T-helper 2 cell treated with Interferon-gamma antibody and Interleukin-4, amounts not matched to agents 5 μg/mL and 100 μg/mL, for 36 hours (primary cell): ENCODE results near the gene PRSS33.

ENCODE experiments used
- DNase-seq: peaks from one replicate; pipeline ENCODE4 v3.0.0; 2021; ENCODE audit warnings: low spot score
- H3K27ac Mint-ChIP-seq: one replicate; pipeline ENCODE4 v1.8.0; 2021; ENCODE audit warnings: mild to moderate bottlenecking, mixed read lengths
- H3K27me3 Mint-ChIP-seq: one replicate; pipeline ENCODE4 v1.8.0; 2021; ENCODE audit warnings: low read depth, mixed read lengths
- H3K36me3 Mint-ChIP-seq: one replicate; pipeline ENCODE4 v1.8.0; 2021; ENCODE audit warnings: low read depth, mixed read lengths
- H3K4me1 Mint-ChIP-seq: one replicate; pipeline ENCODE4 v1.8.0; 2021; ENCODE audit warnings: low read depth, mixed read lengths
- H3K4me3 Mint-ChIP-seq: one replicate; pipeline ENCODE4 v1.8.0; 2022; ENCODE audit warnings: mild to moderate bottlenecking, moderate library complexity, mixed read lengths
- H3K9me3 Mint-ChIP-seq: one replicate; pipeline ENCODE4 v1.8.0; 2021; ENCODE audit warnings: mixed read lengths

Gene PRSS33

GRCh38 chr16:2816751-2817339 is 29.5 kb upstream of the PRSS33 start, which contains the start of gene PRSS21:
PRSS21 (plus strand) TSS chr16:2817237; CDS start chr16:2817269, 32 bp downstream.
- no peak within 1 kb of the TSS for H3K27ac Mint-ChIP-seq
- H3K4me3 Mint-ChIP-seq: no peak within 1 kb of the TSS
- H3K9me3 Mint-ChIP-seq: no peaks in the 10 kb centered on the region
- DNase-seq: no peak
- H3K36me3 Mint-ChIP-seq: no peaks in the 10 kb centered on the region
- no peaks in the 10 kb centered on the region for H3K27me3 Mint-ChIP-seq
- H3K4me1 Mint-ChIP-seq: no peaks in the 10 kb centered on the region

- Mint-ChIP-seq H3K27ac (no peak overlapping the region), H3K9me3 (no peaks in the 10 kb centered on the region), H3K4me1 (no peaks in the 10 kb centered on the region), H3K36me3 (no peaks in the 10 kb centered on the region), H3K4me3 (no peak overlapping the region), H3K27me3 (peaks cover under 1% of the 10 kb centered on the region)
- no peak for DNase-seq
Observed at GRCh38 chr16:2815299-2815771, 28.0 kb upstream of the PRSS33 start.

- Mint-ChIP-seq H3K36me3 (no peaks in the 10 kb centered on the region), H3K4me3 (no peak overlapping the region), H3K9me3 (no peaks in the 10 kb centered on the region), H3K4me1 (no peaks in the 10 kb centered on the region), H3K27ac (no peak overlapping the region), H3K27me3 (peaks cover 4% of the 10 kb centered on the region)
- no peak for DNase-seq
Observed at GRCh38 chr16:2814551-2815298, 27.4 kb upstream of the PRSS33 start.

GRCh38 chr16:2813771-2814221 is 26.4 kb upstream of the PRSS33 start:
- no peaks in the 10 kb centered on the region for H3K4me1 Mint-ChIP-seq
- H3K27me3 Mint-ChIP-seq: peaks cover 6% of the 10 kb centered on the region
- H3K4me3 Mint-ChIP-seq: no peak overlapping the region
- H3K36me3 Mint-ChIP-seq: no peaks in the 10 kb centered on the region
- H3K27ac Mint-ChIP-seq: no peak overlapping the region
- H3K9me3 Mint-ChIP-seq: no peaks in the 10 kb centered on the region
- no peak for DNase-seq

GRCh38 chr16:2811703-2812471 is 24.5 kb upstream of the PRSS33 start:
- Mint-ChIP-seq H3K4me1 (no peaks in the 10 kb centered on the region), H3K4me3 (no peak overlapping the region), H3K9me3 (no peaks in the 10 kb centered on the region), H3K27me3 (peaks cover 7% of the 10 kb centered on the region), H3K36me3 (no peaks in the 10 kb centered on the region), H3K27ac (no peak overlapping the region)
- DNase-seq: no peak

DNA sequence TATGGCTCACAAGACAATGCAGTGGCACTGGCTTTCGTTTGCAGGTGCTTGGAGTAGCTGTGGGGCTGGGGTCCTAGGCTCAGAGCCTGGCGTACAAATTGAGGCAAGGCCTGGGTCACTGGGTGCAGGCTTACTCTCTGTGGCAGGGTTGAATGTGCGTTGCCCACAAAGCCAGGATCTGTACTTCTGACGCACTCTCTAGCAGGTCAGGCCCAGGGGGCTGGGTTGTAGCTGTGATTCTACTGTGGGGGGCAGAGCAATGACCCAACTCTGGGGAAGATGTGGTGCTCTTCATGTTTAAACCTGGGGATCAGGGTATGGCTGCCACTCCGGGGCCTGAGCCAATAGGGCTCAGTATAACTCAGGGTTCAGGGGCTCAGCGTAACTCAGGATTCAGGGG is 23.3 kb upstream of the PRSS33 start:
- H3K36me3 Mint-ChIP-seq: no peaks in the 10 kb centered on the region
- DNase-seq: no peak
- no peaks in the 10 kb centered on the region for H3K9me3 Mint-ChIP-seq
- no peak overlapping the region for H3K27ac Mint-ChIP-seq
- no peak overlapping the region for H3K4me3 Mint-ChIP-seq
- peaks cover 9% of the 10 kb centered on the region for H3K27me3 Mint-ChIP-seq
- no peaks in the 10 kb centered on the region for H3K4me1 Mint-ChIP-seq

- Mint-ChIP-seq H3K27me3 (peaks cover 9% of the 10 kb centered on the region), H3K4me1 (no peaks in the 10 kb centered on the region), H3K9me3 (peaks cover 2% of the 10 kb centered on the region), H3K36me3 (no peaks in the 10 kb centered on the region), H3K27ac (no peak overlapping the region), H3K4me3 (no peak overlapping the region)
- no peak for DNase-seq
Observed at GRCh38 chr16:2809149-2809760, 21.9 kb upstream of the PRSS33 start.

DNA sequence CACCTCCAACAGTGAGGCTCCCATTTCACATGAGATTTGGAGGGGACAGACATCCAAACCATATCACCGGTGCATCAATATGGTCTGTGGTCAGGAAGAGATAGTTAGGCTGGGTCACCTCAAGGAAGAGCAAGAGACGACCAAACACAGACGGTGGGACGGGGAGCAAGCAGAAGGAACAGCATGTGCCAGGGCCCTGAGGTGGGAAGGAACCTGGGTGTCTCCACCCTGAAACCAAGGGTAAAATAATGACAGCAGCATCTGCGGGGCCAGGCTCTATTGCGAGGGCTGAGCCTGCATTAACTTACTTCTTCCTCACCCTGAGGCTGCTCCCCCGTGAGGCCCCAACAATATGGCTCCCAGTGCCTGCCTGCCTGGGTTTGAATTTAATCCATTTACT is 20.8 kb upstream of the PRSS33 start:
- DNase-seq: no peak
- H3K4me1 Mint-ChIP-seq: no peaks in the 10 kb centered on the region
- peaks cover 7% of the 10 kb centered on the region for H3K9me3 Mint-ChIP-seq
- peaks cover 9% of the 10 kb centered on the region for H3K27me3 Mint-ChIP-seq
- no peaks in the 10 kb centered on the region for H3K36me3 Mint-ChIP-seq
- no peak overlapping the region for H3K4me3 Mint-ChIP-seq
- no peak overlapping the region for H3K27ac Mint-ChIP-seq

GRCh38 chr16:2806286-2806685 is 18.9 kb upstream of the PRSS33 start:
- Mint-ChIP-seq H3K27me3 (peaks cover 9% of the 10 kb centered on the region), H3K4me3 (no peak overlapping the region), H3K27ac (no peak overlapping the region), H3K4me1 (no peaks in the 10 kb centered on the region), H3K9me3 (peaks cover 7% of the 10 kb centered on the region), H3K36me3 (no peaks in the 10 kb centered on the region)
- DNase-seq: no peak

- no peaks in the 10 kb centered on the region for H3K4me1 Mint-ChIP-seq
- H3K4me3 Mint-ChIP-seq: no peak overlapping the region
- DNase-seq: no peak
- peaks cover 7% of the 10 kb centered on the region for H3K9me3 Mint-ChIP-seq
- no peaks in the 10 kb centered on the region for H3K36me3 Mint-ChIP-seq
- H3K27ac Mint-ChIP-seq: no peak overlapping the region
- H3K27me3 Mint-ChIP-seq: peaks cover 4% of the 10 kb centered on the region
Observed at GRCh38 chr16:2804728-2805127, 17.4 kb upstream of the PRSS33 start.

DNA sequence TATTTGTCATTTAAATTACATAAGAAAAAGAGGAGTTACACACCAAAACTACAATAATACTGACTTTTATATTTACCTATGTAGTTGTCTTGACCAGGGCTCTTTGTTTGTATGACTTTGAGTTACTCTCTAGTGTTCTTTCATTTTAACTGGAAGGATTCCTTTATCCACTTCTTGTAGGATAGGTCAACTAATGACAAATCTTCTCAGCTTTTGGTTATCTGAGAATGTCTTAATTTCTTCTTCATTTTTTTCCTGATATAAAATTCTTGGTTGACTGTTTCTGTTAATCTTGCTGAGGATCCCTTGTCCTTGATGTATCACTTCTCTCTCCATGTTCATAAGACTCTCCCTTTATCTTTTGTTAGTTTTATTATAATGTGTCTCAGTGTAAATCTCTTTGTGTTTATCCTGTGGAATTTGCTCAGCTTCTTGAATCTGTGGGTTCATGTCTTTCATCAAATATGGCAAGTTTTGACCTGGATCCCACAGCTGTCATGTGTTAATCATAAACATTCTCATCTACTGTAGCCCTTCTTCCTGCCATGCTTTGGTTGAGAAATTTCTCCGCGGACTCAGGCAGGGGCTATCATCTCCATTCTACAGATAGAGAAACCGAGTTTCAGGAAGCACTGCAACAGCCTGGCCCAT is 16.3 kb upstream of the PRSS33 start:
- H3K27me3 Mint-ChIP-seq: peaks cover 2% of the 10 kb centered on the region
- H3K36me3 Mint-ChIP-seq: no peaks in the 10 kb centered on the region
- H3K9me3 Mint-ChIP-seq: peaks cover 7% of the 10 kb centered on the region
- H3K4me3 Mint-ChIP-seq: no peak overlapping the region
- H3K27ac Mint-ChIP-seq: no peak overlapping the region
- no peaks in the 10 kb centered on the region for H3K4me1 Mint-ChIP-seq
- DNase-seq: no peak

- Mint-ChIP-seq H3K27me3 (no peaks in the 10 kb centered on the region), H3K4me1 (no peaks in the 10 kb centered on the region), H3K36me3 (no peaks in the 10 kb centered on the region), H3K9me3 (peaks cover 7% of the 10 kb centered on the region), H3K27ac (no peak overlapping the region), H3K4me3 (no peak overlapping the region)
- no peak for DNase-seq
Observed at GRCh38 chr16:2799859-2800226, 12.5 kb upstream of the PRSS33 start.

DNA sequence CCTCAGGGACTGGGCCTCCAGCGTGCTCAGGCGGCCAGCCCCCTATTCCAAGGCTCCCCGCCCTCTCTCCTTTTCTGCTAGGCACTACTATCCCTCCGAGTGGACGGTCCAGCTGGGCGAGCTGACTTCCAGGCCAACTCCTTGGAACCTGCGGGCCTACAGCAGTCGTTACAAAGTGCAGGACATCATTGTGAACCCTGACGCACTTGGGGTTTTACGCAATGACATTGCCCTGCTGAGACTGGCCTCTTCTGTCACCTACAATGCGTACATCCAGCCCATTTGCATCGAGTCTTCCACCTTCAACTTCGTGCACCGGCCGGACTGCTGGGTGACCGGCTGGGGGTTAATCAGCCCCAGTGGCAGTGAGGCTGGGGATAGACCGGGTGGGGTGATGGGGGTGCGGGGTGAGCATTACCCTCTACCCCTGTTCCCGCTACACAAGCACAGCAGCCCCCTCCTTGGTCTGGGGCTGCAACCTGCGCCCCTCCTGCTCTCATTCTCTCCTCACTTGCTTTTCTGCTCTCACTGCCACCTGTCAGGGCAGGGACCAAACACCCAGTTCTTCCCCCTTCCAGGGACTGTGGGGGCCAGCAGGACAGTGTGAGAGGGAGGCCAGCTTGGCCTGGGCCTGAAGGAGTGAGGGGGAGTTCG is 12.0 kb upstream of the PRSS33 start:
- Mint-ChIP-seq H3K27me3 (peaks cover 4% of the 10 kb centered on the region), H3K27ac (no peak overlapping the region), H3K9me3 (peaks cover 6% of the 10 kb centered on the region), H3K4me3 (no peak overlapping the region), H3K4me1 (no peaks in the 10 kb centered on the region), H3K36me3 (no peaks in the 10 kb centered on the region)
- no peak for DNase-seq
